LNCaP clone FGC (cell line): Measurements from ENCODE around the gene STC2.
A peak's percentile ranks its signal among the peaks of the same experiment; 100 is the strongest.

ENCODE experiments used
- DNase-seq: peaks from one replicate; pipeline ENCODE4 v3.0.0-alpha.2; 2011; ENCODE audit warnings: low read depth
- H3K4me3 ChIP-seq: 2 replicates; pipeline ENCODE4 v1.5.1; 2011; ENCODE audit warnings: mild to moderate bottlenecking, low read depth, low read length, control low read depth
- TF ChIP-seq, protein P1 (sequence below): IDR thresholded peaks from 2 replicates; pipeline ENCODE4 v1.5.1; 2012; ENCODE audit warnings: mild to moderate bottlenecking; ENCODE audit not compliant: control insufficient read depth, insufficient read depth; ENCODE audit errors: extremely low read depth

The STC2 gene

DNA sequence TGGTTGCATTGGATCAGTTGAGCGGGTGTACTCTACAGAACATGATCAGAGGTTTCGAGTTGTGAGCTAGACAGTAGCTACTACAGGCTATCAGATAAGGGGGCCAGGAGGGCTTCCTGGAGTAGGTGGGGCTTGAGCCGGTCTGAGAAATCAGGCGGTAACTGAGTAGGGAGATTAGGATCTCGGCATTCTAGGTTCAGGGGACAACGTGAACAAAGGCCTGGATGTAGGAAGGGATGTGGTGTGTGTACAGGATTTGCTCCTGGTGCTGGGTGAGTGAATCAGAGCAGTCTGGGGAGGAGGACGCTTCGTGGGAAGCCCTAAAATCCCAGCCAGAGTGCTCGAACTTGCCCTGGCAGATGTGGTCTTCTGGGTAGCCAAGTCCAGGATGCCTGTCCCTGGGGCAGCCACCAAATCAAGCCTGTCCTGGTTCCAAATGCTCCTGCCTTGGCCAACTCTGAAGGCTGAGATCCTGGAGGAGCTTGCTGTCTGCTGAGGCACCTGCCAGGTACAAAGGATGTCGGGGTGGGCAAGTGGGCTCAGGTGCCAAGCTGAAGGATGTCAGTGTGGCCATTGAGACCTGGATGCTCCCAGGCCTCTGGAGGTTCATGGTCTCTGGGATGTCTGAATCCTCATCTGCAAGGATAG lies 33.4 kb downstream of the STC2 start:
- TF ChIP-seq, protein P1, sequence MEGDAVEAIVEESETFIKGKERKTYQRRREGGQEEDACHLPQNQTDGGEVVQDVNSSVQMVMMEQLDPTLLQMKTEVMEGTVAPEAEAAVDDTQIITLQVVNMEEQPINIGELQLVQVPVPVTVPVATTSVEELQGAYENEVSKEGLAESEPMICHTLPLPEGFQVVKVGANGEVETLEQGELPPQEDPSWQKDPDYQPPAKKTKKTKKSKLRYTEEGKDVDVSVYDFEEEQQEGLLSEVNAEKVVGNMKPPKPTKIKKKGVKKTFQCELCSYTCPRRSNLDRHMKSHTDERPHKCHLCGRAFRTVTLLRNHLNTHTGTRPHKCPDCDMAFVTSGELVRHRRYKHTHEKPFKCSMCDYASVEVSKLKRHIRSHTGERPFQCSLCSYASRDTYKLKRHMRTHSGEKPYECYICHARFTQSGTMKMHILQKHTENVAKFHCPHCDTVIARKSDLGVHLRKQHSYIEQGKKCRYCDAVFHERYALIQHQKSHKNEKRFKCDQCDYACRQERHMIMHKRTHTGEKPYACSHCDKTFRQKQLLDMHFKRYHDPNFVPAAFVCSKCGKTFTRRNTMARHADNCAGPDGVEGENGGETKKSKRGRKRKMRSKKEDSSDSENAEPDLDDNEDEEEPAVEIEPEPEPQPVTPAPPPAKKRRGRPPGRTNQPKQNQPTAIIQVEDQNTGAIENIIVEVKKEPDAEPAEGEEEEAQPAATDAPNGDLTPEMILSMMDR = no peak
- no peak overlapping the region for H3K4me3 ChIP-seq
- DNase-seq = no peak

- DNase-seq = no peak
- TF ChIP-seq, protein P1 = peak; percentile 90
- 0 out of 2 replicates have a peak overlapping the region, but pooled peaks have one; percentile 20 for H3K4me3 ChIP-seq
These were observed 34.2 kb downstream of the STC2 start for GRCh38 chr5:173293817-173294672.

DNA sequence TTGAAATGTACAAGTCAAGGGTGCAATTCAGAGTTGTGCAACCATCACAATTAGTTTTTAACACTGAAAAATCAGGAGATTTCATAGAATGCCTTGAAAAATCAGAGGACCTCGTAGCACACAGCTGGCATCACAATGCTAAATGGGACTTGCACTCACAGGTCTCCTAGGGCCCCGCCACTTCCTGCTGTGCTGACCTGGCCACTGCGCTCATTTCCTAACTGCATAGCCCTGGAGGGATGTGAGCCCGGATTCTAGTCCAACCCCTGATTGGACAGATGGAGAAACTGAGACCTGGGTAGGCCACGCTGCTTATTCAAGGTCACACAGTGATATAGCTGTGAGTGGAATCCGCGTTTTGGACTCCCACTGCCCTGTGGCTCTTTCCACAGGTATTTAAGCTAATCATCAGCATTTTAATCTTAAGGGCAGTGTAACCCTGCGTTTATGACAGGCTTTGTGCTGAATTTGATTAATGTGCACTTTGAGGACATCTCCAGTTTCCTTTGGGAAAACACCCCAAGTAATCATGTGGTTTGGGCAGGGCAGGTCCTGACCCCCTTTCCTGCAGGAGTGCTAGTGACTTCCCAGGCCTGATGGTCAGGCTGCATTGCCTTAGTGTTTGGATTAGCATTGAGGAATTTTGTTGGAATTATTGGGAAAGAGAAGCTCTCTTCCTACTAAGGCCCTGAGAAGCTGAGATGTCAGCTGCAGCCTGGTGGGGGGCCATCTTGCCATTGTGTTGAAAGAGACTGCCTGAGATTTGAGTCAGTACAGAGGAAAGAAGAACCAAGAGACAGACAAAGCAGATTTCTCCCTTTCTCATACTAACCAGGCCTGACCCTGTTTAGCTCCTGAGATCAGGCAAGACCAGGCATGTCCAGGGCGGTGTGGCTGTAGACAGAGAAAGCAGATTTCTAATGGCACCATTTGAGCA lies 36.2 kb downstream of the STC2 start:
- no peak overlapping the region for H3K4me3 ChIP-seq
- TF ChIP-seq, protein P1 = no peak
- DNase-seq = no peak

- TF ChIP-seq, protein P1 = no peak
- H3K4me3 ChIP-seq = no peak overlapping the region
- no peak for DNase-seq
These were observed 37.6 kb downstream of the STC2 start for GRCh38 chr5:173290477-173291131.

- TF ChIP-seq, protein P1 = no peak
- H3K4me3 ChIP-seq = no peak overlapping the region
- no peak for DNase-seq
These were observed 38.8 kb downstream of the STC2 start for GRCh38 chr5:173289372-173289771.

DNA sequence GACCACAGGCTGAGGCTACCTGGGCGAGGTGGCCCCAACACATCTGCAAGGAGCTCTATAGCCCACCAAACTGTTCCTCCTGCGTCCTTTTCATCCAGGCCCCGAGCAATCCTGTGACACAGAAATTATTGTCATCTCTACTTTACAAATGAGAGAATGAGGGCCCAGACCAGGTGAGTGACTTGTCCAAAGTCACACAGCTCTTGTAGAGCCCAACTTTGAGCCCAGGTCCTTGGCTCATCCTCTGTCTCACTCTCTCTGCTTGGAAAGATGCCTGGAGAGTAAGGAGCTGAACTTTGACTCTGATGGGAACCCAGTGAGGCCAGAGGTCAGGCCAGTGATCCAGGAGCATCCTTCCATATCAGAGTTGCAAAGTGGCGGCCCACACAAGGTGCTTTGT lies 39.6 kb downstream of the STC2 start:
- TF ChIP-seq, protein P1 = no peak
- no peak for DNase-seq
- H3K4me3 ChIP-seq = no peak overlapping the region
